Activated CD4-positive, alpha-beta T cell treated with anti-CD3 and anti-CD28 coated beads for 36 hours (primary cell): ENCODE measurements around the gene C12orf50. TPM values are rescaled to one million over a fixed set of nuclear protein-coding genes. Genes with fewer than 3 reads are reported as not detected.
"Not testable (repeated sequence)": the region's sequence is repeated elsewhere in the genome, so short reads cannot be mapped to it uniquely, and the experiment has no call there.

Source experiments
- ATAC-seq: fragments of 200-7000 bp; cut with Tn5 transposase; one replicate; pipeline ENCODE4 v1.10.0; 2021; ENCODE audit warnings: mild to moderate bottlenecking, moderate library complexity
- CTCF ChIA-PET: fragments of 350-600 bp; sonication (Branson Sonifier 250); formaldehyde crosslinking; loops from one replicate; lab custom pipeline; 2021; ENCODE audit warnings: antibody characterized with exemption; lab: Charles Lee
- POLR2A ChIA-PET: fragments of 350-600 bp; sonication (Branson Sonifier 250); formaldehyde crosslinking; loops from one replicate; lab custom pipeline; 2021; ENCODE audit warnings: antibody characterized with exemption, inconsistent platforms; lab: Charles Lee
- DNase-seq: peaks from one replicate; pipeline ENCODE4 v3.0.0-alpha.2; 2020
- H3K27ac Mint-ChIP-seq: one replicate; pipeline ENCODE4 v1.8.0; 2021; ENCODE audit warnings: mixed read lengths
- H3K27me3 Mint-ChIP-seq: one replicate; pipeline ENCODE4 v1.8.0; 2021; ENCODE audit warnings: mixed read lengths
- H3K36me3 Mint-ChIP-seq: one replicate; pipeline ENCODE4 v1.8.0; 2021; ENCODE audit warnings: low read depth, mixed read lengths
- H3K4me1 Mint-ChIP-seq: one replicate; pipeline ENCODE4 v1.8.0; 2021; ENCODE audit warnings: mixed read lengths
- H3K4me3 Mint-ChIP-seq: one replicate; pipeline ENCODE4 v1.8.0; 2021; ENCODE audit warnings: mild to moderate bottlenecking, moderate library complexity, mixed read lengths
- H3K9me3 Mint-ChIP-seq: one replicate; pipeline ENCODE4 v1.8.0; 2021; ENCODE audit warnings: low read depth, mixed read lengths
- intact Hi-C, 2 experiments: fragments of 100-400 bp; cut with DNase I in 1 of 2; cut with micrococcal nuclease in 1 of 2; formaldehyde crosslinking; loops; one replicate each; pipeline versions ENCODE4 v1.14.2 to v1.15.1; 2022 to 2024; cut with DNase I, micrococcal nuclease
- total RNA-seq, 2 experiments: library from RNA; stranded (reverse); gene quantifications; one replicate each; pipeline ENCODE4 v1.2.3, GENCODE V29; 2021

C12orf50 gene
- total RNA-seq, 2 experiments from 2014 or later, result 0.11 TPM

GRCh38 chr12:87985069-87985675 is 44.0 kb downstream of the C12orf50 start:
- CTCF ChIA-PET, result interaction anchor here (0.6 kb wide), 1 partner anchor 157 kb away, joined by 3 read pairs; no protein-coding TSS in a partner anchor
- no peak overlapping the region for H3K4me3 Mint-ChIP-seq

GRCh38 chr12:87982208-87982607 is 47.0 kb downstream of the C12orf50 start:
- ChIA-PET CTCF (no interaction called here), POLR2A (no interaction called here)
- ATAC-seq (no peak), DNase-seq (no peak)
- H3K4me1 Mint-ChIP-seq, result no peaks in the 10 kb centered on the region
- no peak overlapping the region for H3K27ac Mint-ChIP-seq
- intact Hi-C loops, result no loop called here
- H3K36me3 Mint-ChIP-seq, result no peaks in the 10 kb centered on the region
- no peak overlapping the region for H3K4me3 Mint-ChIP-seq
- H3K27me3 Mint-ChIP-seq, result peaks cover 5% of the 10 kb centered on the region
- no peaks in the 10 kb centered on the region for H3K9me3 Mint-ChIP-seq

More at GRCh38 chr12:87985069-87985675, 44.0 kb downstream of the C12orf50 start:
- DNase-seq, result no peak
- Mint-ChIP-seq H3K27me3 (peaks cover 5% of the 10 kb centered on the region), H3K9me3 (no peaks in the 10 kb centered on the region), H3K36me3 (no peaks in the 10 kb centered on the region), H3K27ac (no peak overlapping the region), H3K4me1 (no peaks in the 10 kb centered on the region)
- intact Hi-C loops, result no loop called here
- POLR2A ChIA-PET, result no interaction called here
- no peak for ATAC-seq

GRCh38 chr12:87981495-87981894 is 47.7 kb downstream of the C12orf50 start:
- ChIA-PET POLR2A (no interaction called here), CTCF (no interaction called here)
- DNase-seq (no peak), ATAC-seq (no peak)
- intact Hi-C loops, result no loop called here
- Mint-ChIP-seq H3K27me3 (peaks cover 7% of the 10 kb centered on the region), H3K27ac (no peak overlapping the region), H3K9me3 (no peaks in the 10 kb centered on the region), H3K36me3 (no peaks in the 10 kb centered on the region), H3K4me3 (no peak overlapping the region), H3K4me1 (no peaks in the 10 kb centered on the region)

- intact Hi-C loops, result no loop called here
- peaks cover 6% of the 10 kb centered on the region for H3K9me3 Mint-ChIP-seq
- DNase-seq, result no peak
- no peak overlapping the region for H3K4me3 Mint-ChIP-seq
- H3K4me1 Mint-ChIP-seq, result no peaks in the 10 kb centered on the region
- POLR2A ChIA-PET, result no interaction called here
- no peaks in the 10 kb centered on the region for H3K36me3 Mint-ChIP-seq
- H3K27me3 Mint-ChIP-seq, result peaks cover 6% of the 10 kb centered on the region
- no peak for ATAC-seq
- CTCF ChIA-PET, result no interaction called here
- H3K27ac Mint-ChIP-seq, result no peak overlapping the region
These were observed 53.3 kb downstream of the C12orf50 start for GRCh38 chr12:87975879-87976278.

GRCh38 chr12:87967871-87968270 is 61.3 kb downstream of the C12orf50 start:
- Mint-ChIP-seq H3K9me3 (peaks cover under 1% of the 10 kb centered on the region), H3K4me1 (no peaks in the 10 kb centered on the region), H3K4me3 (no peak overlapping the region), H3K27me3 (no peaks in the 10 kb centered on the region), H3K36me3 (no peaks in the 10 kb centered on the region), H3K27ac (no peak overlapping the region)
- DNase-seq (no peak), ATAC-seq (no peak)
- intact Hi-C loops, result no loop called here
- ChIA-PET CTCF (no interaction called here), POLR2A (no interaction called here)

- H3K36me3 Mint-ChIP-seq, result no peaks in the 10 kb centered on the region
- DNase-seq (no peak), ATAC-seq (no peak)
- no peak overlapping the region for H3K4me3 Mint-ChIP-seq
- no peaks in the 10 kb centered on the region for H3K4me1 Mint-ChIP-seq
- H3K27me3 Mint-ChIP-seq, result no peaks in the 10 kb centered on the region
- H3K9me3 Mint-ChIP-seq, result no peaks in the 10 kb centered on the region
- no peak overlapping the region for H3K27ac Mint-ChIP-seq
- intact Hi-C loops, result no loop called here
- CTCF ChIA-PET, result no interaction called here
- POLR2A ChIA-PET, result no interaction called here
These were observed 68.6 kb downstream of the C12orf50 start for GRCh38 chr12:87960566-87960965.

- H3K27me3 Mint-ChIP-seq, CTCF ChIA-PET, H3K27ac Mint-ChIP-seq, H3K4me1 Mint-ChIP-seq, H3K36me3 Mint-ChIP-seq, DNase-seq, ATAC-seq, intact Hi-C loops, POLR2A ChIA-PET, H3K9me3 Mint-ChIP-seq, H3K4me3 Mint-ChIP-seq: not testable (repeated sequence)
These were observed 75.2 kb downstream of the C12orf50 start for GRCh38 chr12:87954028-87954427.

- no peaks in the 10 kb centered on the region for H3K4me1 Mint-ChIP-seq
- CTCF ChIA-PET, result no interaction called here
- intact Hi-C loops, result no loop called here
- no peak overlapping the region for H3K4me3 Mint-ChIP-seq
- POLR2A ChIA-PET, result no interaction called here
- no peaks in the 10 kb centered on the region for H3K9me3 Mint-ChIP-seq
- ATAC-seq, result no peak
- DNase-seq, result no peak
- no peaks in the 10 kb centered on the region for H3K27me3 Mint-ChIP-seq
- no peak overlapping the region for H3K27ac Mint-ChIP-seq
- no peaks in the 10 kb centered on the region for H3K36me3 Mint-ChIP-seq
These were observed 75.8 kb downstream of the C12orf50 start for GRCh38 chr12:87953256-87953860.

GRCh38 chr12:87952850-87953249 is 76.4 kb downstream of the C12orf50 start:
- no peak overlapping the region for H3K4me3 Mint-ChIP-seq
- no peaks in the 10 kb centered on the region for H3K36me3 Mint-ChIP-seq
- H3K27me3 Mint-ChIP-seq, result no peaks in the 10 kb centered on the region
- ATAC-seq, result no peak
- no peaks in the 10 kb centered on the region for H3K4me1 Mint-ChIP-seq
- H3K9me3 Mint-ChIP-seq, result no peaks in the 10 kb centered on the region
- intact Hi-C loops, result no loop called here
- H3K27ac Mint-ChIP-seq, result no peak overlapping the region
- ChIA-PET POLR2A (no interaction called here), CTCF (no interaction called here)
- no peak for DNase-seq

- no peaks in the 10 kb centered on the region for H3K36me3 Mint-ChIP-seq
- ChIA-PET CTCF (interaction anchor here (0.6 kb wide), 1 partner anchor 375 kb away, joined by 3 read pairs; no protein-coding TSS in a partner anchor), POLR2A (no interaction called here)
- no peak overlapping the region for H3K4me3 Mint-ChIP-seq
- ATAC-seq, result no peak
- no peaks in the 10 kb centered on the region for H3K27me3 Mint-ChIP-seq
- H3K9me3 Mint-ChIP-seq, result no peaks in the 10 kb centered on the region
- no peak overlapping the region for H3K27ac Mint-ChIP-seq
- intact Hi-C loops, result no loop called here
- H3K4me1 Mint-ChIP-seq, result no peaks in the 10 kb centered on the region
- no peak for DNase-seq
These were observed 77.0 kb downstream of the C12orf50 start for GRCh38 chr12:87952223-87952622.

- intact Hi-C loops, result no loop called here
- Mint-ChIP-seq H3K9me3 (no peaks in the 10 kb centered on the region), H3K36me3 (no peaks in the 10 kb centered on the region), H3K27ac (no peak overlapping the region), H3K4me3 (no peak overlapping the region), H3K27me3 (no peaks in the 10 kb centered on the region), H3K4me1 (no peaks in the 10 kb centered on the region)
- ChIA-PET CTCF (no interaction called here), POLR2A (no interaction called here)
- DNase-seq, result no peak
- no peak for ATAC-seq
These were observed 85.4 kb downstream of the C12orf50 start for GRCh38 chr12:87943762-87944161.

GRCh38 chr12:87943023-87943422 is 86.2 kb downstream of the C12orf50 start:
- intact Hi-C loops, result no loop called here
- DNase-seq, result no peak
- no peaks in the 10 kb centered on the region for H3K36me3 Mint-ChIP-seq
- ChIA-PET POLR2A (no interaction called here), CTCF (no interaction called here)
- no peaks in the 10 kb centered on the region for H3K27me3 Mint-ChIP-seq
- no peaks in the 10 kb centered on the region for H3K4me1 Mint-ChIP-seq
- H3K4me3 Mint-ChIP-seq, result no peak overlapping the region
- ATAC-seq, result no peak
- no peak overlapping the region for H3K27ac Mint-ChIP-seq
- no peaks in the 10 kb centered on the region for H3K9me3 Mint-ChIP-seq
